Right lobe of liver (tissue), 4 donors: Measurements from ENCODE around the gene CT47C1.

Experiments used
- CTCF ChIP-seq, 4 donors: fragments of 200-600 bp in 3 of 4; fragments of 450-650 bp in 1 of 4; IDR thresholded peaks; one replicate each; pipeline versions ENCODE4 v1.5.1 to v1.8.0; 2016 to 2022; ENCODE audit warnings: antibody characterized with exemption in 4 of 4, mild to moderate bottlenecking in 2 of 4
- POLR2A ChIP-seq: fragments of 450-650 bp; IDR thresholded peaks from one replicate; pipeline ENCODE4 v1.6.1; 2017; ENCODE audit warnings: antibody characterized with exemption, mild to moderate bottlenecking
- donor health status: DM: no; HTN: no; CAD: no.
- donor health status: DM: no; HTN: no; CAD: no.
- donor health status: DM: no; HTN: yes; CAD: no.

- TF ChIP-seq CTCF (IDR thresholded peaks at IDR 0.05) = no peak
- no peak for TF ChIP-seq POLR2A
Observed at GRCh38 chrX:119107206-119107605, 34.4 kb downstream of the CT47C1 start.
